Measurements from ENCODE around the gene ITSN1. TPM values are rescaled to one million over a fixed set of nuclear protein-coding genes. Genes with fewer than 3 reads are reported as not detected.

ITSN1 gene
- total RNA-seq, 1 donor from 2014 or later, result 41.9 TPM

DNA sequence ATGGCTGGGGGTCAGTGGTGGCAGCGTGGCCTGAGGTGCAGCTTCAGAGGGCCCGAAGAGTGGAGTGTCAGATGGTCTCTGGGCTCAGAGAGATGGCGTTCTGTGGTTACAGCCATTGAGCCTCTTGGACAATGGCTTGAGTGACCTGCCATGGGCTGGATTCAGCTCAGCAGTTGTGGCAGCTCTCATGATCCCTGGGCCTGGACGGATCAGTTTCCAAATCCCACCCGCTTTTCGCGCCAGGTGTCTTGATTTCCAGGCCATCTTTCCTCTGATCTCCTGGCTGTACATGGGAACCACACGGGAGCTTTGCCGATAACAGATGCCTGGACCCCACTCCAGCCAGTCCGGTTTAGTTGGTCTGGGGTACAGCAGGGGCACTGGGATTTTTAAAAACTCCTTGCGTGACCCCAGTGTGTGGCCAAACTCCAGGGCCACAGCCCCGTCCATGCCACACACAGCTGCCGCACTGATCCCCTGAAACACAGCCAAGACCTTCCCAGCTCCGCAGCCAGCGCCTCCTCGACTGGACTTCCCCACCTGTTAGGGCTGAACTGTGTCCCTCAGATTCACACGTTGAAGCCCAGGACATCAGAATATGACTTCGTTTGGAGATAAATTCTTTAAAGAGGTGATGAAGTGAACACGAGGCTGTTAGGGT is 205.4 kb downstream of the ITSN1 start:
- TF ChIP-seq, protein P1, sequence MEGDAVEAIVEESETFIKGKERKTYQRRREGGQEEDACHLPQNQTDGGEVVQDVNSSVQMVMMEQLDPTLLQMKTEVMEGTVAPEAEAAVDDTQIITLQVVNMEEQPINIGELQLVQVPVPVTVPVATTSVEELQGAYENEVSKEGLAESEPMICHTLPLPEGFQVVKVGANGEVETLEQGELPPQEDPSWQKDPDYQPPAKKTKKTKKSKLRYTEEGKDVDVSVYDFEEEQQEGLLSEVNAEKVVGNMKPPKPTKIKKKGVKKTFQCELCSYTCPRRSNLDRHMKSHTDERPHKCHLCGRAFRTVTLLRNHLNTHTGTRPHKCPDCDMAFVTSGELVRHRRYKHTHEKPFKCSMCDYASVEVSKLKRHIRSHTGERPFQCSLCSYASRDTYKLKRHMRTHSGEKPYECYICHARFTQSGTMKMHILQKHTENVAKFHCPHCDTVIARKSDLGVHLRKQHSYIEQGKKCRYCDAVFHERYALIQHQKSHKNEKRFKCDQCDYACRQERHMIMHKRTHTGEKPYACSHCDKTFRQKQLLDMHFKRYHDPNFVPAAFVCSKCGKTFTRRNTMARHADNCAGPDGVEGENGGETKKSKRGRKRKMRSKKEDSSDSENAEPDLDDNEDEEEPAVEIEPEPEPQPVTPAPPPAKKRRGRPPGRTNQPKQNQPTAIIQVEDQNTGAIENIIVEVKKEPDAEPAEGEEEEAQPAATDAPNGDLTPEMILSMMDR (IDR thresholded peaks at IDR 0.05; ENCODE audit: borderline replicate concordance), result no peak
- no peak for DNase-seq
- no peaks in the 10 kb centered on the region for H3K9me3 ChIP-seq (replicated peaks)
- no peaks in the 10 kb centered on the region for H3K36me3 ChIP-seq
- H3K27me3 ChIP-seq (ENCODE audit: low read depth), result no peaks in the 10 kb centered on the region
- intact Hi-C loops (cut with micrococcal nuclease), result no loop called here
- H3K4me3 ChIP-seq, result no peak overlapping the region
- H3K27ac ChIP-seq (replicated peaks), result no peak overlapping the region
- peaks cover 20% of the 10 kb centered on the region for H3K4me1 ChIP-seq

DNA sequence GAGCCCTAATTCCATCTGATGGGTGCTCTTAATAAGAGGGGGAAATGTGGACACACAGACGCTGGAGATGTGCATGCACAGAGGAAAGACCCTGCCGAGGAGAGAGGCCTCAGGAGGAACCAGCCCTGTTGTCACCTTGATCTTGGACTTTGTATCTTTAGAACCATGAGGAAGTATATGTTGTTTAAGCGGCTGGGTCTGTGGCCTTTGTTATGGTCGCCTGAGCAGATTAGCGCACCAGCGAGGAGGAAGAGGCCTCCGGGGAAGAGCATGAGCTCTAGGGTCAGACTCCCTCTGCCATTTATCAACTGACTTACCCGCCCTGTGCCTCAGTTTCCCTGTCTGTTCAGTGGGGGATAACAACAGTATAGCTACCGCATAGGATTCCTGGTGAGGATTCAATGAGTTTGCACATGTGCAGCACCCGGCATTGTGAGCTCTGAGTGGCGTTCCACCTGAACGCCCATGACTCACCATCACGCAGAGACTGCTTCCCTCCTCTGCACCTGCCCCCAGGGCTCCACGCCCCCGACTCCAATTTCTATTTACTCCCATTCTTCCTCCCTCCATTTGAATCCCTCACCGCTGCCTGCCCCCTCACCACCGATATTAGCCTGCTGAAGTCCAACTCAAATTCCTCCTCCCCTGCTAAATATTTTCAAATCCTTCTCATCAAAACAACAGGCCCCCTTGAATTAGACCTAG is 206.1 kb downstream of the ITSN1 start:
- TF ChIP-seq, protein P1 (IDR thresholded peaks at IDR 0.05; ENCODE audit: borderline replicate concordance), result no peak
- H3K27me3 ChIP-seq (ENCODE audit: low read depth), result no peaks in the 10 kb centered on the region
- peaks cover 14% of the 10 kb centered on the region for H3K4me1 ChIP-seq
- H3K27ac ChIP-seq (replicated peaks), result no peak overlapping the region
- intact Hi-C loops (cut with micrococcal nuclease), result no loop called here
- no peaks in the 10 kb centered on the region for H3K36me3 ChIP-seq
- DNase-seq, result no peak
- no peak overlapping the region for H3K4me3 ChIP-seq
- H3K9me3 ChIP-seq (replicated peaks), result no peaks in the 10 kb centered on the region

DNA sequence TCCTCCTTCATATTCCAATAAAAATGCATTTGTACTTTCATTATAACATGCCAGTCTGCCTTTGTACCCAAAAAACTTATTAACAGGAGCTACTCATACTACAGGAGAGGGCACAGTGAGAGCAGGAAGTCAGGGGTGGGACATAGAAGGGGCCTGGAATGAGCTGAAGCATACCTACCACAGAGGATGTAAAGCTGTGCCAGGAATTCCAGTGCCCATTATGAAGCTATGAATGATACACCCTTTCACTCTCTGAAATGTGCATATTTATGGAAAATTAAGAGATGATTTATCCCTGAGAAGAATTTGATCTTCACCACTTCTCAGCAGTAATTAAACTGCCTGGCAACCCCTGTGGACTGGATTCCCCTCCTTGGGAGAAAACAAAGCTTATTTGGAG is 207.5 kb downstream of the ITSN1 start:
- Histone ChIP-seq H3K36me3 (no peaks in the 10 kb centered on the region), H3K27me3 (ENCODE audit: low read depth) (no peaks in the 10 kb centered on the region), H3K27ac (replicated peaks) (no peak overlapping the region), H3K4me1 (no peaks in the 10 kb centered on the region), H3K4me3 (no peak overlapping the region), H3K9me3 (replicated peaks) (no peaks in the 10 kb centered on the region)
- intact Hi-C loops (cut with micrococcal nuclease), result no loop called here
- no peak for DNase-seq
- TF ChIP-seq, protein P1 (IDR thresholded peaks at IDR 0.05; ENCODE audit: borderline replicate concordance), result no peak

DNA sequence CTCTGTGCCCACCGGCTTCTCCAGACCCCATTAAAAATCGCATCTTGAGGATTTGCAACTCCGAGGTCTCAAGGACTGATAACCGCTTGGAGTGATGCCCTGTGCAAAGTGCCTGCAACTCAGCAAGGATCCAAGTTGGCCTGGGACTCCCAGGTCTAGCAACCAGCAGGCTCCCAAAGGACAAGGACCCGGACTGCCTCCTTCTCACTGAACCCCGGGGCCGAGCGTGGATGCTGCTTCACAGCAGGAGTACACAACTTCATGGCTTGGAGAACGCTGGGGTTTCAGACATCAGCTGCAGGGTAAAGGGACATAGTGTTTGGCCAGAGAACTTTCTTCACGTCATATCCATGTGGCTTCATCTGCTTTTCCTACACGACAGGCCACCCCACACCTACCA is 208.1 kb downstream of the ITSN1 start:
- Histone ChIP-seq H3K27me3 (ENCODE audit: low read depth) (no peaks in the 10 kb centered on the region), H3K4me3 (no peak overlapping the region), H3K27ac (replicated peaks) (no peak overlapping the region), H3K9me3 (replicated peaks) (no peaks in the 10 kb centered on the region), H3K36me3 (no peaks in the 10 kb centered on the region), H3K4me1 (no peaks in the 10 kb centered on the region)
- TF ChIP-seq, protein P1 (IDR thresholded peaks at IDR 0.05; ENCODE audit: borderline replicate concordance), result no peak
- intact Hi-C loops (cut with micrococcal nuclease), result no loop called here
- no peak for DNase-seq

DNA sequence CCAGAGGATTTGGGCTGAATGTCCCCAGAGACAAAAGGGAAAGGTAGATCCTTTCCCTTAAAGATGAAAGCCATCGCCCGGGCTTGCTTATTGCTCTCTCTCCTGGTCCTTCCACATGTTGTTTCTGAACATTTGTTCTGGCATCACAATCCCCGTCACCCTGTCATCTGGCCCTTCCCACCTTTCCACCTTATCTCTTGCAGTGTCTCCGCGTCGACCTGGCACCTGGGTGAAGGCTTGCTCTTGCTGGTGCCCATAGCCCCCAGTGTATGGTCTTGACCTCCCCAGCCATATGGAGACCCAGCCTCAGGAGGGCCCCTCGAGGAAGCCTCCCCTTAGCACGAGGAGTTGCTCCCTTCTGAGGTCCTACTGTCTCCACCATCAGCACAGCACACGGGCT is 208.7 kb downstream of the ITSN1 start:
- intact Hi-C loops (cut with micrococcal nuclease), result no loop called here
- no peak for DNase-seq
- H3K36me3 ChIP-seq, result no peaks in the 10 kb centered on the region
- no peak overlapping the region for H3K27ac ChIP-seq (replicated peaks)
- no peaks in the 10 kb centered on the region for H3K9me3 ChIP-seq (replicated peaks)
- H3K4me1 ChIP-seq, result no peaks in the 10 kb centered on the region
- H3K27me3 ChIP-seq (ENCODE audit: low read depth), result no peaks in the 10 kb centered on the region
- no peak overlapping the region for H3K4me3 ChIP-seq
- TF ChIP-seq, protein P1 (IDR thresholded peaks at IDR 0.05; ENCODE audit: borderline replicate concordance), result no peak
